Colonic mucosa (tissue), 4 donors: ENCODE measurements around the gene CKAP5. TPM values are rescaled to one million over a fixed set of nuclear protein-coding genes. Genes with fewer than 3 reads are reported as not detected.

Source experiments
- DNase-seq: peaks from one replicate; pipeline ENCODE4 v3.0.0-alpha.2; 2020
- H3K27ac ChIP-seq: fragments of 200-600 bp; one replicate; pipeline ENCODE4 v1.8.0; 2021
- H3K27me3 ChIP-seq: fragments of 200-600 bp; one replicate; pipeline ENCODE4 v1.8.0; 2021
- H3K36me3 ChIP-seq: fragments of 200-600 bp; one replicate; pipeline ENCODE4 v1.8.0; 2021
- H3K4me1 ChIP-seq: fragments of 200-600 bp; one replicate; pipeline ENCODE4 v1.8.0; 2021; ENCODE audit warnings: mild to moderate bottlenecking
- H3K4me3 ChIP-seq: fragments of 200-600 bp; one replicate; pipeline ENCODE4 v1.8.0; 2021
- H3K9ac ChIP-seq, 2 donors: one replicate each; pipeline ENCODE4 v1.7.0; 2013; ENCODE audit warnings: control low read depth in 2 of 2, low read depth in 2 of 2, low read length in 2 of 2
- H3K9me3 ChIP-seq: fragments of 200-600 bp; one replicate; pipeline ENCODE4 v1.8.0; 2021
- intact Hi-C: fragments of 100-400 bp; cut with DNase I; formaldehyde crosslinking; loops from one replicate; pipeline ENCODE4 v1.14.1; 2022
- total RNA-seq, 2 donors: library from RNA; stranded (reverse); fragmentation: NEBNext Ultra II Directional in 1 of 2; extraction: Animal tissue kit (Norgen Biotek cat#: 25700) in 1 of 2; gene quantifications; one replicate each; pipeline ENCODE4 v1.2.1, GENCODE V29; 2021
- TF ChIP-seq, protein P1 (sequence below): fragments of 200-600 bp; IDR thresholded peaks from one replicate; pipeline ENCODE4 v1.8.0; 2022; ENCODE audit warnings: antibody characterized with exemption, mild to moderate bottlenecking
- donor health status: healthy.
- donor health status: DM: no; HTN: no; CAD: no.
- donor health status: DM: no; HTN: no; CAD: no.

The CKAP5 gene
- total RNA-seq, 2 donors from 2014 or later, result 71.2 to 105 TPM

DNA sequence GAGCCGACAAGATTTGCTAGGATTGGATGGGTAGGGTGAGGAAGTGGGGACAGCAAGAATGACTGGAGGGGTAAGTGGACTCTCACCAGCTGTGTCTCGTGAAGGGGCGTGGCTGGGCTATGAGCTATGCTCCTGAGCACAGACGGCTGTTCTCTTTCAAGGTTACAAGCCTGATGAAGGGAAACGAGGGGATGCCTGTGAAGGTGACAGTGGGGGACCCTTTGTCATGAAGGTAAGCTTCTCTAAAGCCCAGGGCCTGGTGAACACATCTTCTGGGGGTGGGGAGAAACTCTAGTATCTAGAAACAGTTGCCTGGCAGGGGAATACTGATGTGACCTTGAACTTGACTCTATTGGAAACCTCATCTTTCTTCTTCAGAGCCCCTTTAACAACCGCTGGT, 107.2 kb downstream of the CKAP5 start:
- no peak for DNase-seq
- no peaks in the 10 kb centered on the region for H3K9me3 ChIP-seq
- no peak overlapping the region for H3K4me3 ChIP-seq
- intact Hi-C loops, result no loop called here
- TF ChIP-seq, protein P1, sequence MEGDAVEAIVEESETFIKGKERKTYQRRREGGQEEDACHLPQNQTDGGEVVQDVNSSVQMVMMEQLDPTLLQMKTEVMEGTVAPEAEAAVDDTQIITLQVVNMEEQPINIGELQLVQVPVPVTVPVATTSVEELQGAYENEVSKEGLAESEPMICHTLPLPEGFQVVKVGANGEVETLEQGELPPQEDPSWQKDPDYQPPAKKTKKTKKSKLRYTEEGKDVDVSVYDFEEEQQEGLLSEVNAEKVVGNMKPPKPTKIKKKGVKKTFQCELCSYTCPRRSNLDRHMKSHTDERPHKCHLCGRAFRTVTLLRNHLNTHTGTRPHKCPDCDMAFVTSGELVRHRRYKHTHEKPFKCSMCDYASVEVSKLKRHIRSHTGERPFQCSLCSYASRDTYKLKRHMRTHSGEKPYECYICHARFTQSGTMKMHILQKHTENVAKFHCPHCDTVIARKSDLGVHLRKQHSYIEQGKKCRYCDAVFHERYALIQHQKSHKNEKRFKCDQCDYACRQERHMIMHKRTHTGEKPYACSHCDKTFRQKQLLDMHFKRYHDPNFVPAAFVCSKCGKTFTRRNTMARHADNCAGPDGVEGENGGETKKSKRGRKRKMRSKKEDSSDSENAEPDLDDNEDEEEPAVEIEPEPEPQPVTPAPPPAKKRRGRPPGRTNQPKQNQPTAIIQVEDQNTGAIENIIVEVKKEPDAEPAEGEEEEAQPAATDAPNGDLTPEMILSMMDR, result no peak
- H3K9ac ChIP-seq, result no peak overlapping the region
- no peak overlapping the region for H3K27ac ChIP-seq
- no peaks in the 10 kb centered on the region for H3K4me1 ChIP-seq
- no peaks in the 10 kb centered on the region for H3K27me3 ChIP-seq
- no peaks in the 10 kb centered on the region for H3K36me3 ChIP-seq

DNA sequence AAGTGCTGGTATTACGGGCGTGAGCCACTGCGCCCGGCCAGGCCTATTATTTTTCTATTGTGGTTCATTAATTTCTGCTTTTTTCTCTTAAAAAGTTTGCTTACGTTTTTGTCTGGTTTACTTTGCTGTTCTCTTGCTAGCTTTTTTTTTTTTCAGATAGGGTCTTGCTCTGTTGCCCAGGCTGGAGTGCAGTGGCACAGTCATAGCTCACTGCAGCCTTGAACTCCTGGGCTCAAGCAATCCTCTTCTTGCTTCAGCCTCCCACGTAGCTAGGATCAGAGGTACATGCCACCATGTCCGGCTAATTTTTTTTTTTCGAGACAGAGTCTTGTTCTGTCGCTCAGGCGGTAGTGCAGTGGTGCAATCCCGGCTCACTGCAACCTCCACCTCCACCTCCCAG, 108.4 kb downstream of the CKAP5 start:
- intact Hi-C loops, result no loop called here
- no peak for DNase-seq
- TF ChIP-seq, protein P1, result no peak
- no peak overlapping the region for H3K27ac ChIP-seq
- H3K9me3 ChIP-seq, result no peaks in the 10 kb centered on the region
- no peaks in the 10 kb centered on the region for H3K4me1 ChIP-seq
- no peak overlapping the region for H3K4me3 ChIP-seq
- H3K36me3 ChIP-seq, result no peaks in the 10 kb centered on the region
- no peaks in the 10 kb centered on the region for H3K27me3 ChIP-seq
- no peak overlapping the region for H3K9ac ChIP-seq

DNA sequence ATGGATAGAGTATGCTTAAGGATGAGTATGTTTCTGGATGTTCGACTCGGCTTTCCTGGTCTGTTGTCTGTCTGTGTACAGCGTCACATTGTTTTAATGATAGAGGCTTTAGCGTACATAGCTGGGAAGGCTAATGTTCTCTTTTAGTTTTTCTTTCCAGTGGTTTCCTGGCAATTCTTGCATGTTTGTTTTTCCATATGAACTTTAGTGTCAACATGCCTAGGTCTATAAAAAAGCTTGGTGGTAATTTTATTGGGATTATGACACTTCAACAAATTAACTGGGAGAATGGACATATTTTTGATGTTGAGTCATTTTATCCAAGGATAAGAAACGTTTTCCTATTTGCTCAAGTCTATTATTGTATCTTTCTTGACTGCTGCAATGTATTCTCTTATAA, 109.5 kb downstream of the CKAP5 start:
- H3K9ac ChIP-seq, result peak overlapping the region in 1 of 2 donors; percentile 26
- no peaks in the 10 kb centered on the region for H3K9me3 ChIP-seq
- H3K36me3 ChIP-seq, result no peaks in the 10 kb centered on the region
- no peak overlapping the region for H3K27ac ChIP-seq
- H3K4me3 ChIP-seq, result no peak overlapping the region
- TF ChIP-seq, protein P1, result no peak
- no peak for DNase-seq
- intact Hi-C loops, result no loop called here
- no peaks in the 10 kb centered on the region for H3K27me3 ChIP-seq
- H3K4me1 ChIP-seq, result no peaks in the 10 kb centered on the region

- TF ChIP-seq, protein P1, result no peak
- H3K9ac ChIP-seq, result peak overlapping the region in 1 of 2 donors; percentile 26
- no peaks in the 10 kb centered on the region for H3K9me3 ChIP-seq
- no peak overlapping the region for H3K4me3 ChIP-seq
- no peak for DNase-seq
- no peaks in the 10 kb centered on the region for H3K4me1 ChIP-seq
- H3K36me3 ChIP-seq, result no peaks in the 10 kb centered on the region
- no peak overlapping the region for H3K27ac ChIP-seq
- no peaks in the 10 kb centered on the region for H3K27me3 ChIP-seq
- intact Hi-C loops, result no loop called here
These were observed 109.9 kb downstream of the CKAP5 start for GRCh38 chr11:46736146-46736545.

DNA sequence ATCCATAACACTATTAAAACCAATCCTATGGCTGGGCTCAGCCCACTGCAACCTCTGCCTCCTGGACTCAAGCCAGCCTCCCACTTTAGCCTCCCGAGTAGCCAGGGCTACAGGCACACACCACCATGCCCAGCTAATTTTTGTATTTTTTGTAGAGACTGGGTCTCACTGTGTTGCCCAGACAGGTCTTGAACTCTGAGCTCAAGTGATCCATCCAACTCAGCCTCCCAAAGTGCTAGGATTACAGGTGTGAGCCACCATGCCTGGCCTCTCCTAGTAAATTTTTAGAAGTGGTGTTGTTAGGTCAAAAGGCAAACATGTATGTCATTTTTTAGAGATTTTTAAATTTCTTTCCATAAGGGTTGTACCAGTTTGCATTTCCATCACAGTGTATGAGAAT, 112.8 kb downstream of the CKAP5 start:
- Histone ChIP-seq H3K9ac (no peak overlapping the region), H3K9me3 (no peaks in the 10 kb centered on the region), H3K4me1 (no peaks in the 10 kb centered on the region), H3K4me3 (no peak overlapping the region), H3K27ac (no peak overlapping the region), H3K36me3 (no peaks in the 10 kb centered on the region), H3K27me3 (no peaks in the 10 kb centered on the region)
- no peak for DNase-seq
- intact Hi-C loops, result no loop called here
- TF ChIP-seq, protein P1, result no peak

GRCh38 chr11:46731545-46731944, 114.5 kb downstream of the CKAP5 start:
- Histone ChIP-seq H3K4me3 (no peak overlapping the region), H3K4me1 (no peaks in the 10 kb centered on the region), H3K9ac (no peak overlapping the region), H3K9me3 (no peaks in the 10 kb centered on the region), H3K27ac (no peak overlapping the region), H3K27me3 (no peaks in the 10 kb centered on the region), H3K36me3 (no peaks in the 10 kb centered on the region)
- TF ChIP-seq, protein P1, result no peak
- no peak for DNase-seq
- intact Hi-C loops, result no loop called here
